ENCODE data around the gene C3AR1. TPM values are rescaled to one million over a fixed set of nuclear protein-coding genes. Genes with fewer than 3 reads are reported as not detected.

Gene C3AR1
- total RNA-seq, 1 experiment from 2014 or later: not detected

GRCh38 chr12:8034802-8035201 lies 31.4 kb downstream of the C3AR1 start:
- DNase-seq (ENCODE audit: low read depth, low spot score) (no peak), ATAC-seq (no peak)
- ChIA-PET POLR2A (no interaction called here), CTCF (no interaction called here)
- in situ Hi-C loops (cut with HindIII; ENCODE audit: low pct_unique_long_range_greater_than_20kb, low sequenced_read_pairs) (no loop called here), intact Hi-C loops (cut with micrococcal nuclease; ENCODE audit: unreplicated experiment) (no loop called here)
- Histone ChIP-seq H3K27ac (ENCODE audit: low read length) (peak overlapping the region; percentile 4; the same call in 1 of the 2 replicates), H3K4me1 (ENCODE audit: control insufficient read depth, insufficient read depth, low read length) (peaks cover 20% of the 10 kb centered on the region), H3K27me3 (ENCODE audit: control insufficient read depth, insufficient read depth, low read length) (no peaks in the 10 kb centered on the region), H3K36me3 (ENCODE audit: control insufficient read depth, insufficient read depth, low read length) (no peaks in the 10 kb centered on the region; the same call in 1 of the 2 replicates), H3K9me3 (ENCODE audit: control insufficient read depth, insufficient read depth, low read depth, low read length) (no peaks in the 10 kb centered on the region), H3K4me3 (ENCODE audit: low read depth in 2 of 2, low read length in 2 of 2) (peak overlapping the region in 1 of 2 experiments; percentile 18; a peak in 2 of 4 replicates)
- no TSS peak for BruUV-seq (replicated peaks)
- no peak for TF ChIP-seq SIN3A (IDR thresholded peaks at IDR 0.05; ENCODE audit: borderline replicate concordance, insufficient read depth, low read depth, low read length)
- TF ChIP-seq, protein P1, sequence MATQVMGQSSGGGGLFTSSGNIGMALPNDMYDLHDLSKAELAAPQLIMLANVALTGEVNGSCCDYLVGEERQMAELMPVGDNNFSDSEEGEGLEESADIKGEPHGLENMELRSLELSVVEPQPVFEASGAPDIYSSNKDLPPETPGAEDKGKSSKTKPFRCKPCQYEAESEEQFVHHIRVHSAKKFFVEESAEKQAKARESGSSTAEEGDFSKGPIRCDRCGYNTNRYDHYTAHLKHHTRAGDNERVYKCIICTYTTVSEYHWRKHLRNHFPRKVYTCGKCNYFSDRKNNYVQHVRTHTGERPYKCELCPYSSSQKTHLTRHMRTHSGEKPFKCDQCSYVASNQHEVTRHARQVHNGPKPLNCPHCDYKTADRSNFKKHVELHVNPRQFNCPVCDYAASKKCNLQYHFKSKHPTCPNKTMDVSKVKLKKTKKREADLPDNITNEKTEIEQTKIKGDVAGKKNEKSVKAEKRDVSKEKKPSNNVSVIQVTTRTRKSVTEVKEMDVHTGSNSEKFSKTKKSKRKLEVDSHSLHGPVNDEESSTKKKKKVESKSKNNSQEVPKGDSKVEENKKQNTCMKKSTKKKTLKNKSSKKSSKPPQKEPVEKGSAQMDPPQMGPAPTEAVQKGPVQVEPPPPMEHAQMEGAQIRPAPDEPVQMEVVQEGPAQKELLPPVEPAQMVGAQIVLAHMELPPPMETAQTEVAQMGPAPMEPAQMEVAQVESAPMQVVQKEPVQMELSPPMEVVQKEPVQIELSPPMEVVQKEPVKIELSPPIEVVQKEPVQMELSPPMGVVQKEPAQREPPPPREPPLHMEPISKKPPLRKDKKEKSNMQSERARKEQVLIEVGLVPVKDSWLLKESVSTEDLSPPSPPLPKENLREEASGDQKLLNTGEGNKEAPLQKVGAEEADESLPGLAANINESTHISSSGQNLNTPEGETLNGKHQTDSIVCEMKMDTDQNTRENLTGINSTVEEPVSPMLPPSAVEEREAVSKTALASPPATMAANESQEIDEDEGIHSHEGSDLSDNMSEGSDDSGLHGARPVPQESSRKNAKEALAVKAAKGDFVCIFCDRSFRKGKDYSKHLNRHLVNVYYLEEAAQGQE (IDR thresholded peaks at IDR 0.05; ENCODE audit: insufficient read depth in 1 of 2, low read depth in 2 of 2, low read length in 1 of 2): no peak

DNA sequence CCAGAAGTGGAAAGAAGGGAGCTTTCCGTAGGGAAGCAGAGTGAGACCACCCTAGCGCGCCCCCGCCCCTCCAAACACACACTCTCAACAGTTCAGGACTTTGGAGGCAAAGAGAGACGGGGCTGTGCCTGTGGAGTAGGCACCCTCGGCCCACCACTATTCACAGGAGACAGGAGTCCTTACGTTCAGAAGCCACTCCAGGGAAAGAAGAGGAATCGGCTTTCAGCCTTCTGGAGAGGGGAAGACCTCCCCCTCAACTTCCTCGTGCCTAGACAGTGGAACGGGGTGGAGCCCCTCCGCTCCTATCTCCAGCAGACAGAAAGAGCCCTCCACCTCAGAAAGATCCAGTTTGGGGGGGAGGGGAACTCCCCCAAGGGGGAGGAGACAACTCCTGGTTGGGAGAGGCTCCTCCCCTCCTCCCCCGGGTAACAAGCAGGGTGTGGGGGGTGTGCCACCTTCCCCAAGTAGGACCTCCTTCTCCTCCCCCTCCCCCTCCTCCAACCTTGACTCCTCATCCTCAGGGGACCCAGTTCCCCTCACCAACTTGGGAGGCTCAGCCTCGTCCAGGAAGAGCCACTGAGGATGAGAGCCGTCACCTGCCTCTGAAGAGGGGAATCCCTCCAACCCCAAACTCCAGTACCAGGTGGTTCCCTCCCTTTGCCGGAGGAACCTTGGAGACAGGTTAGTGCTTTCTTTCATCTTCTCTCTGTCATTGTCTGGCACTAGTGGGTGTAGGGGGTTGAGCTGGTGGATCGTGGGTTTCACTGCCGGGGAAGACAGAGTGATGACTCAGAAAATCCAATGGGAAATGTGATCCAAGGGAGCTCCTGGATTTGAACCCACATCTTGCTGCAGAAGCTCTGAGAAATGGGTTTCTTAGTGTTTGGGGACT lies 32.8 kb downstream of the C3AR1 start:
- ATAC-seq (peak; percentile 57), DNase-seq (ENCODE audit: low read depth, low spot score) (no peak)
- H3K4me3 ChIP-seq (ENCODE audit: low read depth in 2 of 2, low read length in 2 of 2): peak overlapping the region; percentile 70 to 77
- in situ Hi-C loops (cut with HindIII; ENCODE audit: low pct_unique_long_range_greater_than_20kb, low sequenced_read_pairs) (no loop called here), intact Hi-C loops (cut with micrococcal nuclease; ENCODE audit: unreplicated experiment) (no loop called here)
- no peak for TF ChIP-seq TCF7L2 (IDR thresholded peaks at IDR 0.05; ENCODE audit: low read depth, low read length)
- TF ChIP-seq POLR2AphosphoS5 (IDR thresholded peaks at IDR 0.05; ENCODE audit: low read depth, low read length): no peak
- no peak for TF ChIP-seq SIN3A (IDR thresholded peaks at IDR 0.05; ENCODE audit: borderline replicate concordance, insufficient read depth, low read depth, low read length)
- TF ChIP-seq, protein P1 (IDR thresholded peaks at IDR 0.05; ENCODE audit: insufficient read depth in 1 of 2, low read depth in 2 of 2, low read length in 1 of 2): no peak
- TF ChIP-seq, protein P2, sequence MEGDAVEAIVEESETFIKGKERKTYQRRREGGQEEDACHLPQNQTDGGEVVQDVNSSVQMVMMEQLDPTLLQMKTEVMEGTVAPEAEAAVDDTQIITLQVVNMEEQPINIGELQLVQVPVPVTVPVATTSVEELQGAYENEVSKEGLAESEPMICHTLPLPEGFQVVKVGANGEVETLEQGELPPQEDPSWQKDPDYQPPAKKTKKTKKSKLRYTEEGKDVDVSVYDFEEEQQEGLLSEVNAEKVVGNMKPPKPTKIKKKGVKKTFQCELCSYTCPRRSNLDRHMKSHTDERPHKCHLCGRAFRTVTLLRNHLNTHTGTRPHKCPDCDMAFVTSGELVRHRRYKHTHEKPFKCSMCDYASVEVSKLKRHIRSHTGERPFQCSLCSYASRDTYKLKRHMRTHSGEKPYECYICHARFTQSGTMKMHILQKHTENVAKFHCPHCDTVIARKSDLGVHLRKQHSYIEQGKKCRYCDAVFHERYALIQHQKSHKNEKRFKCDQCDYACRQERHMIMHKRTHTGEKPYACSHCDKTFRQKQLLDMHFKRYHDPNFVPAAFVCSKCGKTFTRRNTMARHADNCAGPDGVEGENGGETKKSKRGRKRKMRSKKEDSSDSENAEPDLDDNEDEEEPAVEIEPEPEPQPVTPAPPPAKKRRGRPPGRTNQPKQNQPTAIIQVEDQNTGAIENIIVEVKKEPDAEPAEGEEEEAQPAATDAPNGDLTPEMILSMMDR (IDR thresholded peaks at IDR 0.05): no peak
- CTCF ChIA-PET: interaction anchor here (1.2 kb wide), 1 partner anchor 13 kb away, joined by 3 read pairs; no protein-coding TSS in a partner anchor
- no peaks in the 10 kb centered on the region for H3K9me3 ChIP-seq (ENCODE audit: control insufficient read depth, insufficient read depth, low read depth, low read length)
- peaks cover 18% of the 10 kb centered on the region for H3K4me1 ChIP-seq (ENCODE audit: control insufficient read depth, insufficient read depth, low read length)
- no peaks in the 10 kb centered on the region for H3K27me3 ChIP-seq (ENCODE audit: control insufficient read depth, insufficient read depth, low read length)
- POLR2A ChIA-PET: no interaction called here
- H3K36me3 ChIP-seq (ENCODE audit: control insufficient read depth, insufficient read depth, low read length): no peaks in the 10 kb centered on the region; the same call in 1 of the 2 replicates
- peak overlapping the region; percentile 79 for H3K27ac ChIP-seq (ENCODE audit: low read length)
- no TSS peak for BruUV-seq (replicated peaks)
